GM21360 (cell line): Measurements from ENCODE around the gene PDCD1LG2.
"Not testable (repeated sequence)": the region's sequence is repeated elsewhere in the genome, so short reads cannot be mapped to it uniquely, and the experiment has no call there.

Experiments used
- ATAC-seq: cut with Tn5 transposase; IDR thresholded peaks from one replicate; pipeline ENCODE4 v1.9.1; 2021; ENCODE audit warnings: mild to moderate bottlenecking, moderate library complexity; ENCODE audit not compliant: unreplicated experiment

The PDCD1LG2 gene

DNA sequence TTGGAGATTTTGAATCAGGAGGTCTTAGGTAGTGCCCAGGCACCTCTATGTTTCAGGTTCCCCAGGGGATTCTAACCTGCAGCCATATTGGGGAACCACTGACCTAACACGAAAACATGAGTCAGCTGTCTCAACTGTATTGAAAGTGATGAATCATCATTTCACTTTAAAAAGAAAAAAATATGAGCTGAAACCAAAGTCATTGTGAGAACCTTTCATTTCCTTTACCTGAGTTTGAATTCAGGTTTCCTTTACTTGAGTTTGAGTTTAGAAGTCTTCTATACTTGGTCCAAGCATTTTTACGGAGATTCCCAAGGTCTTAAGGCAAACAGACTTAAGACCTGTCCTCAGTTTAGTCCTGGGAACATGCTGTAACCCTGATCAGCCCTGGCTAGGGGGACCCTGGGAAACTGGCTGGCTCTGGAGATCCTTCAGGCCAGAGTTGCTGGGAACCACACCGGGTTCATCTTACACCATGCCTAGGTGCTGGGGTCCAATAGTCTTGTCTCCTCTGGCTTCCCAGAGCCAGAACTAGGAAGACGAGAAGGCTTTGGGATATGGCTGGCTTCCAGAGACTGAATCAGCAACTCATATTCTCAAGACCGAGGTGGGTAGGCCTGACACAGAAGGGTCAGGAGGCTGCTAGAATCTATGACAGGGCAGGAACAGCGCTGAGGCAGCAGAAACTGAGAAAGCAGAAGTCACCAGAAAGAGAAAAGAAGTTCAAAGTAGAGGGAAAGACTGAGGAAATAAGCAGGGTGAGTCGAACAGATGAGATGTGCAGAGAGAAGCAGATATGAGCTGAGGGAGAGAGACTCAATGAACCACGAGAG is 16.4 kb upstream of the PDCD1LG2 start:
- peak; percentile 85 for ATAC-seq

GRCh38 chr9:5494765-5495164 is 15.6 kb upstream of the PDCD1LG2 start:
- ATAC-seq = not testable (repeated sequence)

GRCh38 chr9:5499157-5499556 is 11.2 kb upstream of the PDCD1LG2 start:
- ATAC-seq = no peak

GRCh38 chr9:5499889-5500398 is 10.4 kb upstream of the PDCD1LG2 start:
- no peak for ATAC-seq

GRCh38 chr9:5500441-5501235 is 9.7 kb upstream of the PDCD1LG2 start:
- ATAC-seq = no peak

GRCh38 chr9:5502553-5502952 is 7.8 kb upstream of the PDCD1LG2 start:
- ATAC-seq = no peak

GRCh38 chr9:5509573-5509972 is 758 bp upstream of the PDCD1LG2 start:
- no peak for ATAC-seq

- no peak for ATAC-seq
These were observed 658 bp downstream of the PDCD1LG2 start for GRCh38 chr9:5510989-5511388.

DNA sequence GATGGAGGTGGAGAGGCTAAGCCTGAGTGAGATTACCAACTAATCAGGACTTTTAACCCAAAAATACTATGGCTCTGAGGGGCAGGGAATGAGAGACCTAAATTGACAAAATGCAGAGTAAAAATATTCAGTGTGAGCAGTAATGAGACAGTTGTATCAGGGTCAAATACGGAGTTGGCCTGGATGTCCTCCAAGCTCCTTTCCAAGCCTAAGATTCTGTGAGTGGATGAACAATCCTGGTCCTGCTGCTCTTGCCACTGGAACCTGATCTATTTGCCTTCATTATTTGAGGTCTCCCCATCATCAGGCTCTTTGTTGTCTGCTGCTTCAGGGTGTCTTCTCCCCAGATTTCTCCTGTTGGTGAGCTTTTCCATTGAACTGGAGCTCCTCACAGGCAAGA is 1.1 kb downstream of the PDCD1LG2 start:
- no peak for ATAC-seq

DNA sequence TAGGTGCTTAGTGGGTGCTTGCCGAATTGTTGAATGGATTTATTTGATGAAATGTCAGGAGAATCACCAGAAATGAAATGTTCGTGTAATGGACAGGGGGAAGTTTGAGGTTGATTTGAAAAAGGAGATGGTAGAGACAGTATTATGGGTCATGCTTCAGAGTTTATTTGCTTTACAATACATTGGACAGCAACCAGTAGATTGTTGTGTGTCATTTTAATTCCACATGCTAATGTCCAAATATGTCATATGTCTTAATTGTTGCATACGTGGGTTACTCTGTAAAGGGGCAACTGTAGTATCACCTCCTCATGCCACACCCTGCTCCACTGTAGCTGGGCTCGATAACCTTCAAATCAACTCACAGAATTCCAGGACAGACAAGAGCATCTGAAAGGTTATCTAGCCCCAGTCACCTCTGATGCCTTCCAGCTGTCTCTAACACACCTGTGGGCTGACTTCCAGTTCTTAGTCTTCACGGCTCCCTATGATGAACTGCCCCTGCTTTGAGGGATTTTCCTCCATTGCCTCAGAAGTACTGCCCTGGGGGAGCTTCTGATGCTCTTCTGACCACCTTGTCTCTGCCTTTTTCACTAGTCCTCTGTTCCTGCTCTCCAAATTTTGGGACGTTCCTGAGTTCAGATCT is 1.7 kb downstream of the PDCD1LG2 start:
- ATAC-seq = no peak

GRCh38 chr9:5512658-5513452 is 2.5 kb downstream of the PDCD1LG2 start:
- no peak for ATAC-seq

GRCh38 chr9:5513966-5514616 is 3.8 kb downstream of the PDCD1LG2 start:
- no peak for ATAC-seq

DNA sequence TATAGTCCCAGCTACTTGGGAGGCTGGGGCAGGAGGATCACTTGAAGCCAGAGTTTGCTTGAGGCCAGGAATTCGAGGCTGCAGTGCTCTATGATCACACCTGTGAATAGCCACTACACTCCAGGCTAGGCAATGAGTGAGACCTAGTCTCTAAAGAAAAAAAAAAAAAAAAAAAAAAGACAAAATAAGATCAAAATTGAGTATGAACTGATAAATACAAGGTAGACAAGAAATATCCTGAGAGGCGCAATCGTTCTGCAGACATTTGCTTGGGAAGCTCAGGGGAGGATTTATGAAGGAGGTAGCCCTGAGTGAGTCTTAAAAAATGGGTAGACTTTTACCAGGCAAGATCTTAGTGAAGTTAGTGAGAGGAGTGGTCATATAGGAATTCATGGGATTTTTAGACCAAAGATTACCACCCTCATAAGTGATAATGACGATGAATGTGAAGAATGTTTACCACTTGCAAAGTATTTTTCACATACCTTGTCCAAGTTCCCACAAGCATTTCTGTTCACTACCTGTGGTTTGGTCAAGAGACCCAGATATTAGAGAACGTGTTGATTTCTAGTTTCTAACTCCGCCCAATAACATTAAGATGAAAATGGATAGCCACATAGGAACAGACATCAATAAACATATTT is 4.4 kb downstream of the PDCD1LG2 start:
- ATAC-seq = no peak

- no peak for ATAC-seq
These were observed 4.9 kb downstream of the PDCD1LG2 start for GRCh38 chr9:5515261-5515650.

DNA sequence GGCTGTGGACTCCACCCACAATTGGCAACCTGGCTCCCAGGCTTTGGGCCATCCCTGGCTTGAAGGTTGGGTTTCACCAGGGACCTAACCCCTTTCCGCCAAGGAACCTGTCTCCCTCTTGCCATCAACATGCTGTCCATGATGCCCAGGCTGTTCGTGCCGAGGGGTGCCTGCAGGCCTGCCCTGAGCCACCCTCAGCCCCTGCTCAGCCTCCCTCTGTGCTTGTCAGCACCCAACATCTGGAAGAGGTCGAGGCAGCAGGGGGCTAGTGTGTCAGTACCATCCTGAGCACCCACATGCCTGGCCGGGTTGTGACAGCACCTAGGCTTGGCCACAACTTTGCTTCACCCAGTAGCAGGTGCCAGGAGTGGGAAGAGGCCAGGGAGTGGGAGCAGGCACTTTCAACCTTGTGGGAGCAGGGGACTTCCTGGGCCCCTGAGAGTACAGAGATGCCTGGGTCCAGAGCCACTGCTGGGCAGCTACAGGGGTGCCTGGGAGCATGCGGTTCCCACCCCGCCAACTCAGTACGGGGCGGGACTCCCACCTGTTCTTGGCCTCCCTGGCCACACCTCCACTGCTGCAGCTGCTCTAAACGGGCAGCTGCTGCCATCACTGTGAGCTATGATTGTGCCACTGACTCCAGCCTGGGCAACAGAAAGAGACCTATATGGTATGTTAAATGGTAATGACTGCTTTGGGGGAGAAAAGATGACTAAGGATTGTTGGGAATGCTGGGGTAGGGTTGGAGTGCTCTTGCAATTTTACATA is 6.3 kb downstream of the PDCD1LG2 start:
- ATAC-seq = no peak

DNA sequence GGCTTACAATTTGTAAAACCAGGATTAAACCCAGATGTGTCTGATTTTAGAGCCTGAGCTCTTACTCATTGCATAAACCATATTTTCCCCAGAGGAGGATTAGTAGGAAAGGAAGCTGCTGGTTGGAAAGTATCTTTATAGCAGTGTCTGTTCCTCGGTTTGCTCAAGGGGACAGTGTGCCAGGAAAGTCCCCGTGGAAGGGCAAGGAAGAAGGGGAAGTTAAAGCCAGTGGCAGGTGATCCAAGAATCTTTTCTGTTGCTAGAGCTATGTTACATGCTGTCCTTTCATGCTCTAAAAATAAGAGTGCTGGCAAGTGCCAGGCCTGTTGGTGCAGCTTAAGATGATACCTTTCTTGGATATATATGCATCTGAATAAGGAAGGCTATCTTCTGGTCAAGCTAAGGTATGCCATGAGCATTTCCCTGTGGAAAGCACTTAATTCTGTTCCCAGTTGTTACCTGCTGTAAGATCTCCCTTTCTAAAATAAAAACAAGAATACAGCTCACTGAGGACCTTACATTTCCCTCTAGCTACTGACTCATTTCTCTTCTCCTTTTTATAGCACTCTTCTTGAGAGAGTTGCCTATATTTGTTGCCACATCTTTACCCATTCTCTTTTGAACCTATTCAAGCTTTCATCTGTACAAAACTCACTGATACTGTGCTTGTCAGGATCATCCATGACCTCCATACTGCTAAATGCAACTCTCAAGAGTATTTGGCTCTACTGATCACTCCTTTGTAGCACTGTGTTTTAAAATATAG is 8.0 kb downstream of the PDCD1LG2 start:
- peak; percentile 78 for ATAC-seq

- no peak for ATAC-seq
These were observed 8.6 kb downstream of the PDCD1LG2 start for GRCh38 chr9:5518937-5519319.

DNA sequence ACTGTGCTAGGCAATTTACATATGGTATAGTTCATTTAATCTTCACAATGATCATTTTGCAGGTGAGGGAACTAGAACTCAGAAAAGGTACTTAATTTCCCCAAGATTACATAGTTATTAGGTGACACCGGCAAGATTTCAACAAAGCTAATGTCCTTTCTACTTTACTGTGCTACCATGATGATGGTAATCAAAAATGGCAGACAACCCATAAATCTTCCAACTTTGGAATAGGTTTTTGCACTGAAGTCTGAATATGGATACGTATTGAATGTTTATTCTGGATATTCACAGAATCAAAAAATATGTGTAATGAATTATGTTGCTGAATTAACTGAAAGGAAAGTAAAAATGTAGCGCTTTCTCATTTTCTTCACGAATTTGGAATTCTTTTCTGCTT is 13.8 kb downstream of the PDCD1LG2 start:
- no peak for ATAC-seq
